Type B pancreatic cell (in vitro differentiated cells): Measurements from ENCODE around the gene CASZ1. TPM values are rescaled to one million over a fixed set of nuclear protein-coding genes. Genes with fewer than 3 reads are reported as not detected.

ENCODE experiments used
- DNase-seq: peaks from one replicate; pipeline ENCODE4 v3.0.0; 2021; ENCODE audit warnings: mixed read lengths; ENCODE audit not compliant: unreplicated experiment; ENCODE audit errors: extremely low spot score
- H3K27ac Mint-ChIP-seq: 2 replicates; pipeline ENCODE4 v1.8.0; 2021; ENCODE audit warnings: mild to moderate bottlenecking, mixed read lengths
- H3K27me3 Mint-ChIP-seq: 2 replicates; pipeline ENCODE4 v1.8.0; 2021; ENCODE audit warnings: mixed read lengths
- H3K36me3 Mint-ChIP-seq: 2 replicates; pipeline ENCODE4 v1.8.0; 2021; ENCODE audit warnings: mixed read lengths
- H3K4me1 Mint-ChIP-seq: one replicate; pipeline ENCODE4 v1.8.0; 2021; ENCODE audit warnings: mixed read lengths; ENCODE audit not compliant: unreplicated experiment
- H3K4me3 Mint-ChIP-seq: 2 replicates; pipeline ENCODE4 v1.8.0; 2021; ENCODE audit warnings: mild to moderate bottlenecking, mixed read lengths
- H3K9me3 Mint-ChIP-seq: 2 replicates; pipeline ENCODE4 v1.8.0; 2021; ENCODE audit warnings: mixed read lengths
- CTCF ChIP-seq: fragments of 200-600 bp; sonication (generic); conservative IDR thresholded peaks from 2 replicates; pipeline ENCODE4 v1.5.0; 2021; ENCODE audit warnings: antibody characterized with exemption, mild to moderate bottlenecking
- total RNA-seq: library from RNA; stranded (reverse); gene quantifications from 2 replicates; pipeline ENCODE4 v1.2.1, GENCODE V29; 2021; ENCODE audit warnings: low replicate concordance

CASZ1 gene
- total RNA-seq, 1 donor from 2014 or later = 15.7 TPM

DNA sequence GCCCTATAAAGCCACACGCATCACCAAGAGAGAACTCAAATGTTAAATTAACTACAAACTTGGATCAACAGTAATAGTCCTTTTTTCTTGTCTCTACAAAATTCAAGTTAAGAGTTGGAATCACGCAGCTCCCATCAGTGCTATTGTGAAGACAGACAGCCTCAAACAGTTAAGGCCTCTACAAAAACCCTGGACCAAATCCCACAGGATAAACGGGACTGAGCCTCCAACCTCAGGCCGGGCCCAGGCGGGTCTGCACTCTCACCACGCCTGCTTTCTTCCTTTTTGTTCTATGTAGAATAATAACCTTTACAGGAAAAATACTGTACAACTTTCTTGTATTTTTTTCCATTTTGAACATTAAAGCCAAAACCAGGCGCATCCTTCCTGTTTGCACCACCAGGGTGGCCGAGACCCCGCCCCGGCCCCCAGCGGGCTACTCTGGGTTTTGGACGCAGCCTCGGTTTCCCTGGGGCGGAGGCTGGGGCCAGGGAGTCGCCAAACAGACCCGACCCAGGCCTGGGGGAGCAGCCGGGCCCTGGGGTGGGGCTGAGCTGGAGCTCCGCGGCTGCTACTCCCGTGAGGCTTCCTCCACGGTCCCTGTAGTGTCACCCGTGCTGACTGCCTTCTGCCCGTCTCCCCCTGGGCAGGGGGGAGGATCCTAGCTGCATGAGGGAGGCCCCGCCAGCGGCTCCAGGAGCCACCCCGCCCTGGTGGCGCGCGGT lies 158.4 kb downstream of the CASZ1 start:
- Mint-ChIP-seq H3K27ac (peak overlapping the region; percentile 69), H3K4me3 (peak overlapping the region; percentile 54), H3K4me1 (peaks cover 9% of the 10 kb centered on the region), H3K36me3 (no peaks in the 10 kb centered on the region), H3K9me3 (no peaks in the 10 kb centered on the region), H3K27me3 (peaks cover 6% of the 10 kb centered on the region)
- DNase-seq = no peak
- peak; percentile 52 for TF ChIP-seq CTCF

DNA sequence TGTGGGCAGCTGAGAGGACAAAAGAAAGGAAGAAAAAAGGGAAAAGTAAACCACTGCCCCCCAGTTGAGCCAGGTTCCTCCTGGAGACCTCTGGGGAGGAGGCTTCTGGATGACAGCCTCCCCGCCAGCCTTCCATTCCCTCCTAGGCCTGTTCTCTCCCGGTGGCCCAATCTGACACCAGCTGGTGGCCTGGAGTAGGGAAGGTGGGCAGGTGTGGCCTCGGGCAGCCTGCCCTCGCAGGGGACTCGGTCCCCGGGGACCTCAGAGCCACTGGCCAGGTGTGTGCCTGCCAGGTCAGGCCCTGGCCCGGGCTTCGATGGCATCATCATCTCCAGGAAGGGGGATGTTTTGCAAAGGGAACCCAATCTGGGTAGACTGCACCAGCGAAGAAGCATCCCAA lies 159.0 kb downstream of the CASZ1 start:
- Mint-ChIP-seq H3K36me3 (no peaks in the 10 kb centered on the region), H3K4me3 (peak overlapping the region; percentile 54), H3K27me3 (peaks cover 6% of the 10 kb centered on the region), H3K9me3 (no peaks in the 10 kb centered on the region), H3K27ac (peak overlapping the region; percentile 69), H3K4me1 (peaks cover 9% of the 10 kb centered on the region)
- DNase-seq = no peak
- TF ChIP-seq CTCF = no peak

GRCh38 chr1:10635992-10636391 lies 160.5 kb downstream of the CASZ1 start:
- Mint-ChIP-seq H3K9me3 (no peaks in the 10 kb centered on the region), H3K4me1 (peaks cover 7% of the 10 kb centered on the region), H3K27me3 (peaks cover 6% of the 10 kb centered on the region), H3K4me3 (no peak overlapping the region), H3K36me3 (no peaks in the 10 kb centered on the region), H3K27ac (peak overlapping the region; percentile 89)
- no peak for DNase-seq
- no peak for TF ChIP-seq CTCF

GRCh38 chr1:10635085-10635896 lies 161.2 kb downstream of the CASZ1 start:
- Mint-ChIP-seq H3K4me1 (peaks cover 10% of the 10 kb centered on the region), H3K36me3 (no peaks in the 10 kb centered on the region), H3K27ac (peak overlapping the region; percentile 89), H3K4me3 (peak overlapping the region; percentile 44), H3K9me3 (no peaks in the 10 kb centered on the region), H3K27me3 (peaks cover 6% of the 10 kb centered on the region)
- no peak for DNase-seq
- no peak for TF ChIP-seq CTCF

- Mint-ChIP-seq H3K4me1 (peaks cover 10% of the 10 kb centered on the region), H3K9me3 (no peaks in the 10 kb centered on the region), H3K36me3 (no peaks in the 10 kb centered on the region), H3K27ac (no peak overlapping the region), H3K4me3 (no peak overlapping the region), H3K27me3 (peaks cover 6% of the 10 kb centered on the region)
- DNase-seq = no peak
- no peak for TF ChIP-seq CTCF
Measured at GRCh38 chr1:10634428-10635084, 161.9 kb downstream of the CASZ1 start.
